K562 (cell line): ENCODE results near the gene C1orf87.

ENCODE experiments used
- EZH2 ChIP-seq: IDR thresholded peaks from 2 replicates; pipeline ENCODE4 v1.6.1; 2012; ENCODE audit warnings: low read depth, mild to moderate bottlenecking, inconsistent platforms, low read length, borderline replicate concordance
- RFX5 ChIP-seq: IDR thresholded peaks from 2 replicates; pipeline ENCODE4 v1.6.1; 2011; ENCODE audit warnings: low read depth, mild to moderate bottlenecking, improper control_type of control experiment, low read length
- SP1 ChIP-seq: sonication (generic); formaldehyde crosslinking; IDR thresholded peaks from 2 replicates; pipeline ENCODE4 v1.8.1; 2022; ENCODE audit warnings: mild to moderate bottlenecking, missing genetic modification reagents
- YBX1 ChIP-seq: fragments of 450-650 bp; IDR thresholded peaks from 2 replicates; pipeline ENCODE4 v1.7.1; 2016; ENCODE audit warnings: mild to moderate bottlenecking
- TF ChIP-seq, protein P1 (sequence below), 3 experiments: IDR thresholded peaks in 2 of 3; conservative IDR thresholded peaks in 1 of 3; 2 replicates each; pipeline ENCODE4 v1.5.1; 2011 to 2012; ENCODE audit warnings: low read length in 3 of 3, mild to moderate bottlenecking in 3 of 3, control low read depth in 2 of 3, improper control_type of control experiment in 1 of 3, inconsistent platforms in 1 of 3, low read depth in 1 of 3, mixed read lengths in 1 of 3, moderate library complexity in 1 of 3; ENCODE audit not compliant: insufficient read depth in 2 of 3

DNA sequence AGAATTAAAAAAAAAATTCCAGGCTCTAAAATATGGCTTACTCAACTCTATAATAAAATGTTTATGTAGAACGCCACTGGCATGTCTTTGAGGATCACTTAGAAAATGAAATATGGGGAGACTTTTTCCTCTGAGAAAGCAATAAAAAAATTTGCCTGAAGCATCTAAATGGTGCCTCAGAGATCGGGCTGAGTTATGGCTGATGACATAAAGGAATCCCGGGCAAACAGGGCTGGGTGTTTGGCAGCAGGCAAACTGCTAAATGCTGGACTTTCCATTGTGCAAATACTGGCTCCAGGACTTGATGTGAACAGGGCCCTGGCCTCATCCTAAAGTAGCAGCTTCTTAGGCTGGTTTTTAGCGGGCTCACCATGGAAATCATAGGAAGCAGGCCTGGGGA, 44.5 kb upstream of the C1orf87 start:
- TF ChIP-seq, protein P1, sequence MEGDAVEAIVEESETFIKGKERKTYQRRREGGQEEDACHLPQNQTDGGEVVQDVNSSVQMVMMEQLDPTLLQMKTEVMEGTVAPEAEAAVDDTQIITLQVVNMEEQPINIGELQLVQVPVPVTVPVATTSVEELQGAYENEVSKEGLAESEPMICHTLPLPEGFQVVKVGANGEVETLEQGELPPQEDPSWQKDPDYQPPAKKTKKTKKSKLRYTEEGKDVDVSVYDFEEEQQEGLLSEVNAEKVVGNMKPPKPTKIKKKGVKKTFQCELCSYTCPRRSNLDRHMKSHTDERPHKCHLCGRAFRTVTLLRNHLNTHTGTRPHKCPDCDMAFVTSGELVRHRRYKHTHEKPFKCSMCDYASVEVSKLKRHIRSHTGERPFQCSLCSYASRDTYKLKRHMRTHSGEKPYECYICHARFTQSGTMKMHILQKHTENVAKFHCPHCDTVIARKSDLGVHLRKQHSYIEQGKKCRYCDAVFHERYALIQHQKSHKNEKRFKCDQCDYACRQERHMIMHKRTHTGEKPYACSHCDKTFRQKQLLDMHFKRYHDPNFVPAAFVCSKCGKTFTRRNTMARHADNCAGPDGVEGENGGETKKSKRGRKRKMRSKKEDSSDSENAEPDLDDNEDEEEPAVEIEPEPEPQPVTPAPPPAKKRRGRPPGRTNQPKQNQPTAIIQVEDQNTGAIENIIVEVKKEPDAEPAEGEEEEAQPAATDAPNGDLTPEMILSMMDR (IDR thresholded peaks at IDR 0.05 in 2 of 3, conservative IDR thresholded peaks at IDR 0.05 in 1 of 3; ENCODE audit: insufficient read depth in 2 of 3, low read depth in 1 of 3, low read length in 3 of 3): no peak
- no peak for TF ChIP-seq YBX1
- TF ChIP-seq RFX5: no peak
- no peak for TF ChIP-seq EZH2
- TF ChIP-seq SP1: no peak
